Posterior vena cava (tissue), 2 donors: ENCODE measurements around the gene TMEM270. TPM values are rescaled to one million over a fixed set of nuclear protein-coding genes. Genes with fewer than 3 reads are reported as not detected.
"Not testable (repeated sequence)": the region's sequence is repeated elsewhere in the genome, so short reads cannot be mapped to it uniquely, and the experiment has no call there.

ENCODE experiments used
- DNase-seq: peaks from one replicate; pipeline ENCODE4 v3.0.0-alpha.2; 2020; ENCODE audit warnings: low spot score
- intact Hi-C, 2 donors: fragments of 100-400 bp; cut with DNase I; formaldehyde crosslinking; loops; one replicate each; pipeline versions ENCODE4 v1.14.1 to v1.14.2; 2022 to 2023
- total RNA-seq, 2 donors: library from RNA; stranded (reverse); fragmentation: NEBNext Ultra II Directional; extraction: Animal tissue kit (Norgen Biotek cat#: 25700); gene quantifications; one replicate each; pipeline ENCODE4 v1.2.1, GENCODE V29; 2021
- donor health status: DM: yes; HTN: yes; CAD: no.
- donor health status: DM: yes; HTN: yes; CAD: no.

TMEM270 gene
- total RNA-seq, 2 donors from 2014 or later = not detected

GRCh38 chr7:73876973-73877372, 16.0 kb downstream of the TMEM270 start:
- intact Hi-C loops = no loop called here
- no peak for DNase-seq

DNA sequence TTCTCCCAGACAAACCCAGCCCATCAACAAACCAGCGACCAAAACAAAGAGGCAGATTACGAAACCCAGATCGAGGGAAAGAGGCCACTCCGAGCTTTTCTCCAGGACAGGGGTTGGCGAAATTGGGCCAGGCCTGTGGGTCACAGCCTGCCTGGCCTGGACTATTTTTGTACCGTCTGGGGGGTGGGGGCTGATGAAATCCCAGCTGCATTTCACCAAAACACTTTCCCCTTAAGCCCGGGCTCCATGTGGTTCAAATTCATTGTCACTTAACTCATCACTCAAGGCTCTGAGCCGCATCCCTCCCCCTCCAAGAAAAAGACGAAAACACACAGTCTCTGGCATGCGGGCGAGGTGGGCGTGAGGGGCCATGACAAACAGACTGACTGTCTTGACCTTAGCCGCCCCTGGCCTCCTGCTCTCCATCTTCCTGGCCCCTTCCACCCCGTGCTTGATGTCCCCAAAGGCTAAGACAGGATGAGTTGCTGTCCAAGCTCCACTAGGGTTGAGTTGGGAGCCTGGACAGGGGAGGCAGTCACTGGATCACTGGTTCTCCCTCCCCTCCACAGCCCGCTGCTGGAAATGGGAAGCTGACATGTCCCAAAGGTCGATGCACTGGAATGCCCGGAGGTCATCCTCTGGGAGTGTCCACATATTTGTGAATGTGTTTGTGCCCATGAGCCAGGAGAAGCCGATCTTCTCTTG, 19.2 kb downstream of the TMEM270 start:
- peak; percentile 88 for DNase-seq
- intact Hi-C loops = no loop called here

- intact Hi-C loops = no loop called here
- DNase-seq = no peak
Measured at GRCh38 chr7:73880755-73881328, 19.9 kb downstream of the TMEM270 start.

DNA sequence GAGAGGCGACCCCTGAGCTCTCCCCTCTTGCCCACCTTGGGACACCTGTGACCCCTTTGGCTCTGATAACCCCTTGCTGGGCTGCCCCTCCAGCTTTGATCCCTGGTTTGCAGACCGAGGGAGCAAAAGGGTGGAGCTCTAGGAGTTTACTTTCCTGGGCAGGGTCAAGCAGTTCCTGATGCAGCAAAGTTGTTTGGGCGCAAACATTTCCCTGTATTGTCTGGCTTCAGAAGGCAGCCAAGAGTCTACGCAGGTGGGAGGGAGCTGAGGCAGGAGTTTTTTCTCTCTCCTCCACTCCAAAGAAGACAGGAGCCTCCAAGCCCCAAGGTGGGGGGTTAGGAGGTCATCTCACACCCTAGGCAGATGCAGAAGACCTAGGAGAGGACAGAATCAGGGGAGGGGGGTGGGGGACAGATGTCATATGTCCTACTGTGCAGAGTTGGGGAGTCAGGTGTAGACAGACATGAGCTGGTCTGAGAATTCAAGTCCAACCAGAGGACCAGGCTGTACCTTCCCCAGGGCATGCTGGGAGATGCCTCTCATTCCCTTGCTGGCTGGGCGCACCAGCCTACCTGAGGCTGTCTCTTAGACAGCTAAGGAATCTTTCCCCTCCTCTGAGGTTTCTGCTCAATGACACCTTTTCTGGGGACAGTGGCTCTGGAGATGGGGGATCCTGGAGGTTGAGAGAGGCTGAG, 20.5 kb downstream of the TMEM270 start:
- no peak for DNase-seq
- intact Hi-C loops = no loop called here

GRCh38 chr7:73882047-73882402, 21.1 kb downstream of the TMEM270 start:
- no peak for DNase-seq
- intact Hi-C loops = no loop called here

GRCh38 chr7:73884867-73885422, 24.0 kb downstream of the TMEM270 start:
- intact Hi-C loops, DNase-seq: not testable (repeated sequence)

GRCh38 chr7:73885433-73885974, 24.5 kb downstream of the TMEM270 start:
- DNase-seq = no peak
- intact Hi-C loops = no loop called here

GRCh38 chr7:73885975-73886798, 25.2 kb downstream of the TMEM270 start:
- intact Hi-C loops = no loop called here
- peak; percentile 90 for DNase-seq

- DNase-seq = no peak
- intact Hi-C loops = no loop called here
Measured at GRCh38 chr7:73887762-73888161, 26.8 kb downstream of the TMEM270 start.

DNA sequence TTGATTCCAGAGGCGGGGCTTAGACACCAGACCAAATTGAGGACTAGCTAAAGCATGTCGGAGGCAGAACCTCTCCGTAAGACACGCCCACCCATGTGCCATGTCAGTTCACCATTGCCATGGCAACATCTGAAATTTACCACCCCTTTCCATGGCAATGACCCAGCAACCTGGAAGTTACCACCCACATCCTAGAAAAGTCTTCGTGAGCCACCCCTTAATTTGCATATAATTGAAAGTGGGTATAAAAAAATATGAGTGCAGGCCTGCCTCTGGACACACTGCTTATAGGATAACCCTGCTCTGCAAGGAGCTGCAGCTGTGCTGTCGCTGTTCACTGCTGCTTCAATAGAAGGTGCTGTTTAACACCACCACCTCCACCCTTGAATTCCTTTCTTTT, 28.0 kb downstream of the TMEM270 start:
- no peak for DNase-seq
- intact Hi-C loops = no loop called here

DNA sequence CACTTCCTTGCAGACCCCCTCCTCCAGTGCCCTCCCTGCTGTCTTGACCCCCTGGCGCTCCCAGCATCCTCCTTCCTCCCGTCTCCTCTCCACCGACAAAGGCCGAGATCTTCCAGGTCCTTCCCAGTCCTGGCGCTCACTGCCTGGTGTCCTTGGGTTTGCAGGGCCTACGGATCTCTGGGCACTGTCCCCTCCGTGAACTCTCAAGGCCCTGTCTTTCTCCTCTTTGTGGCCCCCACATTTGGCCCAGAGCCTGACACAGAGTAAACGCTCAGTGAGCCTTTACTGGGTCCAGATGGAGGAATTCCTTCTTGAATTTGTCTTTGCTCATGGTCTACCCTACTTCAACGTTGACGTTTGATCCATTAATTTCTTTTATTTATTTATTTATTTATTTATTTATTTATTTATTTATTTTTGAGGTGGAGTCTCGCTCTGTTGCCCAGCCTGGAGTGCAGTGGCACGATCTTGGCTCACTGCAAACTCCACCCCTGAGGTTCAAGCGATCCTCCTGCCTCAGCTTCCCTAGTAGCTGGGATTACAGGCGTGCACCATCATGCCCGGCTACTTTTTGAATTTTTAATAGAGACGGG, 29.7 kb downstream of the TMEM270 start:
- no peak for DNase-seq
- intact Hi-C loops = no loop called here

GRCh38 chr7:73891178-73891885, 30.4 kb downstream of the TMEM270 start:
- intact Hi-C loops = no loop called here
- no peak for DNase-seq

GRCh38 chr7:73892003-73892999, 31.3 kb downstream of the TMEM270 start:
- intact Hi-C loops = no loop called here
- DNase-seq = no peak

GRCh38 chr7:73893342-73894101, 32.6 kb downstream of the TMEM270 start:
- DNase-seq = peak; percentile 93
- intact Hi-C loops = no loop called here

DNA sequence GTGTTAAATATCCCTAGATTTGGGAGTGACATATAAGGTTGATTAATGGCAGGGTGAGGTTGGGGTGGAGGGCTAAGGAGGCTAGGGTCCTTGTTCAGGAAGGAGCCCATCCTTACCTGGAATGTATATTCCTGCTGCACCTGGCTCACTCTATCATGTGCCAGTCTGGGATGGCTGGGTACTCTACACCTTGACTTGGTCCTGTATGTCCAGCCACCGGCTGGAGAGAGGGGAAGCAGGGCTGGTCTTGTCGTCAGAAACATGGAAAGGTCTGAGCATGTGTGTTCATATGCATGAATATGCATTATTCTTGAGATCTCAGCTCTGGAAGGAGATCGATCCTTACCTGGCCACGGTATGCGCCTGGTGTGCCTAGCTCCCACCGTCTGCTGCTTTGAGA, 33.2 kb downstream of the TMEM270 start:
- no peak for DNase-seq
- intact Hi-C loops = no loop called here

DNA sequence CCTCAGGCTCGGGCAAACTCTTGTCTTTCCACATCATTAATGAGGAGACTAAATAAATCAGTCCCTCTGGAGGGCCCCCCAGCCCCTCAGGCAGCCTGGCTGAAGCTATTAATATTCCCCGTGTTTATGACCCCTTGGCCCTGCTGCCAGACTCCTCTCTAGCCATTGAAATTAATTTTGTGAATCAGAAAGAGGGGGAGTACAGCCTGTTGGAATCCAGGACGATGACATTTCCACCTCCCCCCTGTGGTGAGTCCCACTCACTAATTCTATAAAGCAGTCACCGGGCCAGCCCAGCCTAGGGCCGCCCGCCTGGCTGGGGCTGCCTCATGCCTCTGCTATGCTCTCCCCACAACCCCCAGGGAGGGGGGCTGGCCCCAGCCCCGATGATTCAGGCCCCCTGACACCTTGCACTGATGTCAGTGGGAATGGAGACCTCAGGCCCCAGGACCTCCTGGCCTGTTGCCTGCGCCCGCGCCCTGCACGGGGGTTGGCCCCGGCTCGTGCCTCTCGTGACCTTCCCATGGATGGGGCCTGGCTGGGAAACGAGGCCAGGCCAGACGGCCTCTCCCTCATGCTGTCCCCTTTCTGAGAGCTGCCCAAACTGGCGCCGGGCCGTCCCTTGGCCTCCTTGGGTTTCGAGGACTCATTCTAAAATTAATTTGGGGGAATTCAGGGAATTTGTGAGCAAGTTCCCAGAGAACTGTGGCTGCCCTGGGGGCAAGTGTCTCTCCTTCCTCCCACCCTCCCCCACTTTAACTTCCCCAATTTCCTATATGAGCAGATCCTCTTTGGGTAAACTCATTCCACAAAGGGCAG, 34.0 kb downstream of the TMEM270 start:
- intact Hi-C loops = no loop called here
- DNase-seq = peak; percentile 98
